GM21737 (cell line): ENCODE data around the gene SYNGAP1.
"Not testable (repeated sequence)": the region's sequence is repeated elsewhere in the genome, so short reads cannot be mapped to it uniquely, and the experiment has no call there.

Experiments
- ATAC-seq: cut with Tn5 transposase; IDR thresholded peaks from one replicate; pipeline ENCODE4 v1.9.1; 2021; ENCODE audit warnings: mild to moderate bottlenecking, moderate library complexity; ENCODE audit not compliant: unreplicated experiment

SYNGAP1 gene

DNA sequence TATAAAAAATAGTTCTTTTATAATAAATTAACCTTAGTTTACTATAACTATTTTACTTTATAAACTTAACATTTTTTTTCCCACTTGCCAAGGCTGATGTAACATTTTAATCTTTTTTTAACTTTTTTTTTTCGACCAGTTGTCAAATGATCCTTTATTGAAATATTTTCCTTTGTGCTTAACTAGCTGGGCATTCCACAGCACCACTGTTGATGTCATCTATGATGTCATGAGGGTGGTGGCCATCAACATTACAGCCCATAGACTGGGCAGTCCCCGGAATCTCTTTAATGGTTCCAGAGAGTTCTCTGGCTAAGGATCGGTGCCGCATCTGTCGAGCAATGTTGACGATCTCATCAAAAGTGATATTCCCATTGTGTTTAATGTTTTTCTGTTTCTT lies 20.0 kb upstream of the SYNGAP1 start:
- ATAC-seq, result not testable (repeated sequence)

DNA sequence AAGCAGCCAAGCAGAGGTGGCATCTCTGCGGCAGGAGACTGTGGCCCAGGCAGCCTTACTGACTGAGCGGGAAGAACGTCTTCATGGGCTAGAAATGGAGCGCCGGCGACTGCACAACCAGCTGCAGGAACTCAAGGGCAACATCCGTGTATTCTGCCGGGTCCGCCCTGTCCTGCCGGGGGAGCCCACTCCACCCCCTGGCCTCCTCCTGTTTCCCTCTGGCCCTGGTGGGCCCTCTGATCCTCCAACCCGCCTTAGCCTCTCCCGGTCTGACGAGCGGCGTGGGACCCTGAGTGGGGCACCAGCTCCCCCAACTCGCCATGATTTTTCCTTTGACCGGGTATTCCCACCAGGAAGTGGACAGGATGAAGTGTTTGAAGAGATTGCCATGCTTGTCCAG lies 15.0 kb upstream of the SYNGAP1 start:
- no peak for ATAC-seq

GRCh38 chr6:33405386-33405940 lies 14.4 kb upstream of the SYNGAP1 start:
- no peak for ATAC-seq

DNA sequence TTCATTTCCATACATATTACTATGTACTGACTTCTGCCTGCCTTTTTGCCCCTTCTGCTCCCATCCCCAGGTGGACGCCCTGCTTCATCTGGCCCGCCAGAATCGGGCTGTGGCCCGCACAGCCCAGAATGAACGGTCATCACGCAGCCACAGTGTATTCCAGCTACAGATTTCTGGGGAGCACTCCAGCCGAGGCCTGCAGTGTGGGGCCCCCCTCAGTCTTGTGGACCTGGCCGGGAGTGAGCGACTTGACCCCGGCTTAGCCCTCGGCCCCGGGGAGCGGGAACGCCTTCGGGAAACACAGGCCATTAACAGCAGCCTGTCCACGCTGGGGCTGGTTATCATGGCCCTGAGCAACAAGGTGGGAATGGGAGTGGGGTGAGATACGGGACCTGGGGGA lies 13.7 kb upstream of the SYNGAP1 start:
- no peak for ATAC-seq

- no peak for ATAC-seq
Measured at GRCh38 chr6:33407132-33407718, 12.6 kb upstream of the SYNGAP1 start.

- ATAC-seq, result peak; percentile 70
Measured at GRCh38 chr6:33410050-33410710, 9.7 kb upstream of the SYNGAP1 start.

GRCh38 chr6:33410711-33411631 lies 8.9 kb upstream of the SYNGAP1 start, which contains the start of gene PHF1:
Gene PHF1, plus strand, starts transcription at chr6:33411014. Its CDS starts 1,250 bp downstream, at chr6:33412264.
- peak; percentile 27 for ATAC-seq

DNA sequence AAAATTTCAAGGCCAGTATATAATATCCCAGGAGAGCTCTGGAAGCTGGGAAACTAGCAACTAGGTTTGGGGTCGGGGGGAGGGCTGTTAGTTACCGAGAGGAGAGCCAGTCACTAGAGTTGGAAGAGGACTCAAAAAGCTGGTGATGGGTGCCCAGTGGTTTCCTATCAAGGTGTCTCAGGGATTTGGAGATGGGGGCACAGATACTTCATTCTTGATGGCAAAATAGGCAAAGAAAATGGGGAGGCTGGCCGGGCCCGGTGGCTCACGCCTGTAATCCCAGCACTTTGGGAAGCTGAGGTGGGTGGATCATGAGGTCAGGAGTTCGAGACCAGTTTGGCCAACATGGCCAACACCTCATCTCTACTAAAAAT lies 8.2 kb upstream of the SYNGAP1 start:
- no peak for ATAC-seq

GRCh38 chr6:33412140-33413009 lies 7.5 kb upstream of the SYNGAP1 start:
- no peak for ATAC-seq

GRCh38 chr6:33413241-33414120 lies 6.4 kb upstream of the SYNGAP1 start:
- no peak for ATAC-seq

GRCh38 chr6:33414592-33415271 lies 5.1 kb upstream of the SYNGAP1 start:
- no peak for ATAC-seq

GRCh38 chr6:33415831-33416230 lies 4.0 kb upstream of the SYNGAP1 start:
- no peak for ATAC-seq

DNA sequence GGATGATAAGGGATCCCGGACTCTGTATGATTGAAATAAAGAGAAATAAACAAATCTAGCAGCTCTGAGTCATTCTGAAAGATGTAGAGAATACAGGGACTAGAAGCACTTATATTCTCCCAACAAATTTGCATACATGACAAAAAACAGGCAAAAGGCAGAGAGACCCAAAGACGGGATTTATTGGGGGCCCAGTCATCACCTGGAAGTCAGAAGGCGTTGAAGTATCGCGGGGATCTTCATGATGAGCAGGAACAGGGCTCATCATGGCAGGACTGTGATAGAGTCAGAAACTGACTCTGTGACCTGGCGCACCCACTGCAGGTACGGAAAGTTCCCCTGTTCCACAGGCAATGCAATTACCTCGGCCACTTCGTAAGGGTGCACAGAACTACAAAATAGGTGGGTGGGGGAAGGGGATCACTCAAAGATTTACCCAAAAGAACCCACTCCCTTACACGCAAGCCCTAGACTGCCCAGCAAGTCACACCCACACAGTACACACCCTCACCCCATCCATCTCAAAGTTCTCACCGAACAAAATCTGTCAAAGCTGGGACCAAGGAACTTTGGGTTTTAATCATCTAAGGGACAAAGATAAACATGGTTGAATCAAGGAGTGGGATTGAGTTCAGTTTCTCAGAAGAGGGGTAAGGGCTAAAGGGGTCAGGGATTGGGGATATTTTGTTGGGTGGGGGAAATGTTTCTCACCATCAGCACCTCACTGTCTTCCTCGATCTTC lies 3.3 kb upstream of the SYNGAP1 start:
- no peak for ATAC-seq

DNA sequence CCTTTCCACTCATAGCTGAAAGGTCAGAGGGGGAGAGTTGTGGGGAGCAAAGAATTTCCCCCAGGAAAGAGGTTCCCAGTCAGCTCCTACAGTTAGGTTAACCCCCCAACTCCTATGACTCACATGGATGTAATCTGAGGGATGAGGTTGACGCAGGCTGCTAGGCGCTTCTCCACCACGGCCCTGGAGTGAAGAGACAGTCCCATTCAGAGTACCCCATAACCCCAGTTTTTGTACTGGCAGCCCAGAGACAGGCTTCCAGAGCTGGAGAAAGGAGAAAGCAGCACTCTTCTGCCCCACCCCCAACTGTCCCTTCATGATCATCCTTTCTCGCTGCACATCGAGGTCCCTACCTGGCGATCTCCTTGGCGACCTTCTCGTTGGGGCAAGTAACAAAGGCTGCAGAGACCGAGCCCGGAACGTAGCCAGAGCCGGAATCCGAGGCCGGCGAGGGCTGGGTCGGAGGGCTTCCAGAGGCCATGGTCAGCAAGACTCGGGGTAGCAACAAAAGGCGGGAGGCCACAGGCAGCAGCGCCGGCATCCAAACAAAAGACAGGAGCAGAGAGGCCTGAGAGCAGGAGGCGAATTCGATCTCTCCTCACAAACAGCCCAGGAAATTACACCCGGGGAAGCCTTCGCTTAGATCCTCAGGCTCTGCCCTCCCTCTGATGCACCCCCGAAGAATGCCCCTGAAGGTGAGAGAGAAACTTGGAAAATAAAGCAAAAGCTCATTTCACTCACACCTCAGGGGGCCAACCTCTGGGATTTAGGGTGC lies 2.5 kb upstream of the SYNGAP1 start:
- no peak for ATAC-seq

GRCh38 chr6:33417903-33418689 lies 1.8 kb upstream of the SYNGAP1 start, which contains the start of gene CUTA:
Gene CUTA, minus strand, starts transcription at chr6:33418107. Its CDS starts 107 bp downstream, at chr6:33418000.
- ATAC-seq, result peak; percentile 81

DNA sequence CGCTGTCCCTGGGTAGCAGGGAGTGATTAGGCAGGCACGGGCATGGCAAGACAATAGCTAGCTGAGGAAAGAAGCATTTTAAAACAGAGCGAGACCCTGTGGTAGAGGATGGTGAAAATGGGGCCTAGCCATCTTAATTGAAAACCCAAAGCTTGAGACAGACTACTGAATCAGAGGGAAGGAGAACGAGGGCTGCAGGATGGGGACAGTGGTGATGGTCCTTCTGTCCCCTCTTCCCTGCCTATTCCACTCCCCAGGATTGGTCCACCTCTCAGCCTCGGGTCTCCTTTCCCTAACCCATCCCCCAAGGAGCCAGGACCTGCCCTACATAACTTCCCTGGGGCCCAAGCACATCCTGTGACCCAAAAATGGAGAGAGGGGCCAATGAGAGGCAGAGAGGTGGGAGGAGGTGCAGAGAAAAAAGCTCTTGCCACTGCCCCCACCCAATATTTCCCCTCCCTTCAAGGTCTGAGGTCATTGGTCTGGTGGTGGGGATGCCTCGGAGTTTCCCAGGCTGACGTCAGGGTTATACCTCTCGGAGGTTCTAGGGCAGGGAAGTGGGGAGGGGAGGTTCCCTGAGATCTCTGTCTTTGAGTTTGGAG lies 1.1 kb upstream of the SYNGAP1 start:
- no peak for ATAC-seq
